Measurements from ENCODE around the gene MYH1.

MYH1 gene

GRCh38 chr17:10513299-10514067 lies 4.9 kb downstream of the MYH1 start:
- H3K36me3 ChIP-seq (replicated peaks; ENCODE audit: insufficient read depth, low read length): no peaks in the 10 kb centered on the region
- no peaks in the 10 kb centered on the region for H3K27me3 ChIP-seq (replicated peaks; ENCODE audit: insufficient read depth, low read length)
- no peak overlapping the region for H3K27ac ChIP-seq (ENCODE audit: low read length)
- TF ChIP-seq EZH2phosphoT487 (IDR thresholded peaks at IDR 0.05; ENCODE audit: low read length) (no peak), CTCF (IDR thresholded peaks at IDR 0.05; ENCODE audit: low read length) (no peak), EZH2 (optimal IDR thresholded peaks at IDR 0.05; ENCODE audit: low read depth, low read length) (no peak)
- no peak overlapping the region for H3K4me3 ChIP-seq (ENCODE audit: low read length)
- no peaks in the 10 kb centered on the region for H3K79me2 ChIP-seq (ENCODE audit: low read length)
- no peak overlapping the region for H3K9ac ChIP-seq (ENCODE audit: low read length)
- no peaks in the 10 kb centered on the region for H4K20me1 ChIP-seq (ENCODE audit: insufficient read depth, low read length)
- no peak for DNase-seq
- H3K9me3 ChIP-seq (replicated peaks; ENCODE audit: insufficient read depth, low read length): no peaks in the 10 kb centered on the region
- no peak overlapping the region for H3K4me2 ChIP-seq (ENCODE audit: low read depth, low read length)
- H3K9me2 ChIP-seq (replicated peaks; ENCODE audit: insufficient read depth, low read length): no peaks in the 10 kb centered on the region
- H2AFZ ChIP-seq (ENCODE audit: low read length): no peak overlapping the region
- no peaks in the 10 kb centered on the region for H3K4me1 ChIP-seq (ENCODE audit: low read length)
- H3F3A ChIP-seq (ENCODE audit: insufficient read depth, low read length): no peaks in the 10 kb centered on the region

GRCh38 chr17:10512856-10513255 lies 5.5 kb downstream of the MYH1 start:
- H3K79me2 ChIP-seq (ENCODE audit: low read length): no peaks in the 10 kb centered on the region
- no peaks in the 10 kb centered on the region for H3K27me3 ChIP-seq (replicated peaks; ENCODE audit: insufficient read depth, low read length)
- H3K36me3 ChIP-seq (replicated peaks; ENCODE audit: insufficient read depth, low read length): no peaks in the 10 kb centered on the region
- H3K9me3 ChIP-seq (replicated peaks; ENCODE audit: insufficient read depth, low read length): no peaks in the 10 kb centered on the region
- no peaks in the 10 kb centered on the region for H3K4me1 ChIP-seq (ENCODE audit: low read length)
- H2AFZ ChIP-seq (ENCODE audit: low read length): no peak overlapping the region
- H3K9me2 ChIP-seq (replicated peaks; ENCODE audit: insufficient read depth, low read length): no peaks in the 10 kb centered on the region
- H4K20me1 ChIP-seq (ENCODE audit: insufficient read depth, low read length): no peaks in the 10 kb centered on the region
- no peak overlapping the region for H3K4me2 ChIP-seq (ENCODE audit: low read depth, low read length)
- H3K27ac ChIP-seq (ENCODE audit: low read length): no peak overlapping the region
- no peak overlapping the region for H3K4me3 ChIP-seq (ENCODE audit: low read length)
- H3F3A ChIP-seq (ENCODE audit: insufficient read depth, low read length): no peaks in the 10 kb centered on the region
- TF ChIP-seq EZH2 (optimal IDR thresholded peaks at IDR 0.05; ENCODE audit: low read depth, low read length) (no peak), CTCF (IDR thresholded peaks at IDR 0.05; ENCODE audit: low read length) (no peak), EZH2phosphoT487 (IDR thresholded peaks at IDR 0.05; ENCODE audit: low read length) (no peak)
- DNase-seq: no peak
- H3K9ac ChIP-seq (ENCODE audit: low read length): no peak overlapping the region

- Histone ChIP-seq H2AFZ (ENCODE audit: low read length) (no peak overlapping the region), H3K4me2 (ENCODE audit: low read depth, low read length) (no peak overlapping the region), H3K9ac (ENCODE audit: low read length) (no peak overlapping the region), H3K4me1 (ENCODE audit: low read length) (no peaks in the 10 kb centered on the region), H3K9me3 (replicated peaks; ENCODE audit: insufficient read depth, low read length) (no peaks in the 10 kb centered on the region), H3K79me2 (ENCODE audit: low read length) (no peaks in the 10 kb centered on the region), H3K27ac (ENCODE audit: low read length) (no peak overlapping the region), H4K20me1 (ENCODE audit: insufficient read depth, low read length) (no peaks in the 10 kb centered on the region), H3K27me3 (replicated peaks; ENCODE audit: insufficient read depth, low read length) (no peaks in the 10 kb centered on the region), H3K9me2 (replicated peaks; ENCODE audit: insufficient read depth, low read length) (no peaks in the 10 kb centered on the region), H3F3A (ENCODE audit: insufficient read depth, low read length) (no peaks in the 10 kb centered on the region), H3K36me3 (replicated peaks; ENCODE audit: insufficient read depth, low read length) (no peaks in the 10 kb centered on the region), H3K4me3 (ENCODE audit: low read length) (no peak overlapping the region)
- no peak for DNase-seq
- no peak for TF ChIP-seq EZH2 (optimal IDR thresholded peaks at IDR 0.05; ENCODE audit: low read depth, low read length)
- TF ChIP-seq EZH2phosphoT487 (IDR thresholded peaks at IDR 0.05; ENCODE audit: low read length): no peak
- no peak for TF ChIP-seq CTCF (IDR thresholded peaks at IDR 0.05; ENCODE audit: low read length)
Observed at GRCh38 chr17:10499950-10500349, 18.4 kb downstream of the MYH1 start.
